ENCODE measurements around the gene DYNLT3. TPM values are rescaled to one million over a fixed set of nuclear protein-coding genes. Genes with fewer than 3 reads are reported as not detected.

The DYNLT3 gene
- total RNA-seq, 1 donor from 2014 or later: 10.8 TPM

GRCh38 chrX:37816766-37817165, 30.6 kb downstream of the DYNLT3 start:
- no peak overlapping the region for H3K4me3 Mint-ChIP-seq
- H3K27me3 Mint-ChIP-seq (ENCODE audit: low read depth): no peaks in the 10 kb centered on the region
- H3K36me3 Mint-ChIP-seq: no peaks in the 10 kb centered on the region
- peaks cover 25% of the 10 kb centered on the region for H3K9me3 Mint-ChIP-seq
- no peak overlapping the region for H3K27ac Mint-ChIP-seq
- no peaks in the 10 kb centered on the region for H3K4me1 Mint-ChIP-seq
- TF ChIP-seq, protein P1, sequence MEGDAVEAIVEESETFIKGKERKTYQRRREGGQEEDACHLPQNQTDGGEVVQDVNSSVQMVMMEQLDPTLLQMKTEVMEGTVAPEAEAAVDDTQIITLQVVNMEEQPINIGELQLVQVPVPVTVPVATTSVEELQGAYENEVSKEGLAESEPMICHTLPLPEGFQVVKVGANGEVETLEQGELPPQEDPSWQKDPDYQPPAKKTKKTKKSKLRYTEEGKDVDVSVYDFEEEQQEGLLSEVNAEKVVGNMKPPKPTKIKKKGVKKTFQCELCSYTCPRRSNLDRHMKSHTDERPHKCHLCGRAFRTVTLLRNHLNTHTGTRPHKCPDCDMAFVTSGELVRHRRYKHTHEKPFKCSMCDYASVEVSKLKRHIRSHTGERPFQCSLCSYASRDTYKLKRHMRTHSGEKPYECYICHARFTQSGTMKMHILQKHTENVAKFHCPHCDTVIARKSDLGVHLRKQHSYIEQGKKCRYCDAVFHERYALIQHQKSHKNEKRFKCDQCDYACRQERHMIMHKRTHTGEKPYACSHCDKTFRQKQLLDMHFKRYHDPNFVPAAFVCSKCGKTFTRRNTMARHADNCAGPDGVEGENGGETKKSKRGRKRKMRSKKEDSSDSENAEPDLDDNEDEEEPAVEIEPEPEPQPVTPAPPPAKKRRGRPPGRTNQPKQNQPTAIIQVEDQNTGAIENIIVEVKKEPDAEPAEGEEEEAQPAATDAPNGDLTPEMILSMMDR (IDR thresholded peaks at IDR 0.05; ENCODE audit: unreplicated experiment): no peak
- DNase-seq (ENCODE audit: low spot score in 2 of 2, unreplicated experiment in 2 of 2): no peak

DNA sequence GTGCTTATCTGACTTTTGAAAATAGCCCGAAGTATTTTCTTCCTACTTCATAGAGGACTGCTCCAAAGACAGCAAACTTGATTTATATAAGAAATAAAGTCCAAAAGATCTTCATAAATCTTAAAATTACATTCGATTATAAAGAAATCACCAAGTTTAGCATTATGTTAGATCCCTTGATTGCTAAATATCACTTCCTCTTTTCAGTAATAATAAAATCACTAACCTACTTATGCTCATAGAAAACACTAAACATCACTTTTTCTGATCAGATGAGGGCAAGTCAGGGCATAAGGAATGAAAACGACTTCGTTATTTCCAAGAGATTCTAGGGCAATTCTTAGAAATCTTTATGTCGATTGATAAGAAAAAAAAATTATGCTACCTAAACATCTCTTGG, 32.0 kb downstream of the DYNLT3 start:
- TF ChIP-seq, protein P1 (IDR thresholded peaks at IDR 0.05; ENCODE audit: unreplicated experiment): no peak
- Mint-ChIP-seq H3K9me3 (peaks cover 30% of the 10 kb centered on the region), H3K36me3 (no peaks in the 10 kb centered on the region), H3K4me3 (no peak overlapping the region), H3K27ac (no peak overlapping the region), H3K27me3 (ENCODE audit: low read depth) (no peaks in the 10 kb centered on the region), H3K4me1 (no peaks in the 10 kb centered on the region)
- DNase-seq (ENCODE audit: low spot score in 2 of 2, unreplicated experiment in 2 of 2): no peak

GRCh38 chrX:37813570-37813969, 33.8 kb downstream of the DYNLT3 start:
- DNase-seq (ENCODE audit: low spot score in 2 of 2, unreplicated experiment in 2 of 2): no peak
- Mint-ChIP-seq H3K4me3 (no peak overlapping the region), H3K4me1 (no peaks in the 10 kb centered on the region), H3K9me3 (peaks cover 30% of the 10 kb centered on the region), H3K27me3 (ENCODE audit: low read depth) (no peaks in the 10 kb centered on the region), H3K36me3 (no peaks in the 10 kb centered on the region), H3K27ac (no peak overlapping the region)
- TF ChIP-seq, protein P1 (IDR thresholded peaks at IDR 0.05; ENCODE audit: unreplicated experiment): no peak

DNA sequence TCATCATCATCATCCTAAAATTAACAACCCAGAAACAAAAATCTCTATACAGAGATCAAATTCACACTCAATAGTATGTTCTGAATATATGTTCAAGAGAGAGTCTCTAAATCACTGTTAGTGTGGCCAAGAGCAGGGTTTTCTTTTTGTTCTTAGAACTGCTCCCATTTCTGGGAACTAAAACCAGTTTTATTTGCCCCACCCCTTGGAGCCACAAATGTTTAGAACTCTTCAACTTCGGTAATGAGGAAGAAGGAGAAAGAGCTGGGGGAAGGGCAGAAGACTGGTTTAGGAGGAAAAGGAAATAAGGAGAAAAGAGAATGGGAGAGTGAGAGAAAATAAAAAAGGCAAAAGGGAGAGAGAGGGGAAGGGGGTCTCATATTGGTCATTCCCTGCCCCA, 35.3 kb downstream of the DYNLT3 start:
- Mint-ChIP-seq H3K4me1 (no peaks in the 10 kb centered on the region), H3K4me3 (no peak overlapping the region), H3K9me3 (peaks cover 37% of the 10 kb centered on the region), H3K27me3 (ENCODE audit: low read depth) (no peaks in the 10 kb centered on the region), H3K36me3 (no peaks in the 10 kb centered on the region), H3K27ac (no peak overlapping the region)
- no peak for DNase-seq (ENCODE audit: low spot score in 2 of 2, unreplicated experiment in 2 of 2)
- TF ChIP-seq, protein P1 (IDR thresholded peaks at IDR 0.05; ENCODE audit: unreplicated experiment): no peak

DNA sequence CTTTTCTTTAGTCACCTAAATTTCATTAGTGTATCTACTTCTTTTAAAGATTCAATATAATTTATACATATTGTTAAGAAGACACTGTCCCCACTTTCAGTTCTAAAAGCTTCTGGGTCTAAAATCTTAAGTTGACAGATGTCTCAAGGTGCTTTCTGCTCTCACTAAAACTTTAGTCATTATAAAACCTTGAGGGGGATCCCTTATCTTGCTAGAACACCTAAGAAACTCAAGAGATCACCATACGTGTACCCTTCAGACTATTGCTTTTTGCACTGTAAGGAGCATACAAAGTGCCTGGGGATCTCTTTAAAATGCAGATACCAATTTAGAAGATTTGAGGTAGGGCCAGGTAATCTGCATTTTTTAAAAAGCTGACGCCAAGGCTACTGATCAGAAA, 37.4 kb downstream of the DYNLT3 start:
- no peak overlapping the region for H3K27ac Mint-ChIP-seq
- peaks cover 37% of the 10 kb centered on the region for H3K9me3 Mint-ChIP-seq
- no peak overlapping the region for H3K4me3 Mint-ChIP-seq
- TF ChIP-seq, protein P1 (IDR thresholded peaks at IDR 0.05; ENCODE audit: unreplicated experiment): no peak
- DNase-seq (ENCODE audit: low spot score in 2 of 2, unreplicated experiment in 2 of 2): no peak
- no peaks in the 10 kb centered on the region for H3K4me1 Mint-ChIP-seq
- no peaks in the 10 kb centered on the region for H3K36me3 Mint-ChIP-seq
- no peaks in the 10 kb centered on the region for H3K27me3 Mint-ChIP-seq (ENCODE audit: low read depth)

GRCh38 chrX:37803057-37803456, 44.3 kb downstream of the DYNLT3 start:
- Mint-ChIP-seq H3K27ac (no peak overlapping the region), H3K4me3 (no peak overlapping the region), H3K9me3 (peaks cover 10% of the 10 kb centered on the region), H3K36me3 (no peaks in the 10 kb centered on the region), H3K4me1 (no peaks in the 10 kb centered on the region), H3K27me3 (ENCODE audit: low read depth) (no peaks in the 10 kb centered on the region)
- DNase-seq (ENCODE audit: low spot score in 2 of 2, unreplicated experiment in 2 of 2): no peak
- TF ChIP-seq, protein P1 (IDR thresholded peaks at IDR 0.05; ENCODE audit: unreplicated experiment): no peak
